Transverse colon (tissue), 4 donors: ENCODE results near the gene CNTNAP2.

Source experiments
- POLR2A ChIP-seq: fragments of 450-650 bp; IDR thresholded peaks from one replicate; pipeline ENCODE4 v1.6.1; 2016; ENCODE audit warnings: antibody characterized with exemption, mild to moderate bottlenecking, moderate library complexity
- POLR2AphosphoS5 ChIP-seq, 3 donors: sonication (generic); formaldehyde crosslinking; IDR thresholded peaks; one replicate each; pipeline ENCODE4 v1.6.1; 2016; ENCODE audit warnings: antibody characterized with exemption in 3 of 3
- TF ChIP-seq, protein P1 (sequence below), 5 experiments: fragments of 200-600 bp in 3 of 5; fragments of 450-650 bp in 2 of 5; sonication (generic) in 3 of 5; IDR thresholded peaks; 1 replicate in 2 of 5; 2 replicates in 3 of 5; pipeline ENCODE4 v1.5.1; 2016 to 2017; ENCODE audit warnings: antibody characterized with exemption in 5 of 5, inconsistent platforms in 3 of 5, mild to moderate bottlenecking in 2 of 5, moderate library complexity in 1 of 5

DNA sequence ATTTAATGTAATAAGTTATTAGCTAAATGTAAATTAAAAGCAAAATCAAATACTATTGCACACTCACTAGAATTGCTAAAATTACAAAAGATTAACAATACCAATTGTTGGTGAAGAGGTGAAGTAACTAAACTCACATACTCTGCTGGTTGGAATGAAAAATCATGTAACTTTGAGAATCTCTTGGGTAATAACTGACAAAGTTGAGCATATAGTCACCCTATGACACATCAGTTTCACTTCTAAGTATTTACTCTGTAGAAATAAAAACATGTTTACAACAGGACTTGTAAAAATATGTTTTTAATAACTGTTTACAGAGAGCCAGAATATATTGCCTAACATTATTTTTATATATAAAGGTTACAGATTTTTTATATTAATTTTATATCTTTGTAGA lies 33.6 kb downstream of the CNTNAP2 start:
- TF ChIP-seq, protein P1, sequence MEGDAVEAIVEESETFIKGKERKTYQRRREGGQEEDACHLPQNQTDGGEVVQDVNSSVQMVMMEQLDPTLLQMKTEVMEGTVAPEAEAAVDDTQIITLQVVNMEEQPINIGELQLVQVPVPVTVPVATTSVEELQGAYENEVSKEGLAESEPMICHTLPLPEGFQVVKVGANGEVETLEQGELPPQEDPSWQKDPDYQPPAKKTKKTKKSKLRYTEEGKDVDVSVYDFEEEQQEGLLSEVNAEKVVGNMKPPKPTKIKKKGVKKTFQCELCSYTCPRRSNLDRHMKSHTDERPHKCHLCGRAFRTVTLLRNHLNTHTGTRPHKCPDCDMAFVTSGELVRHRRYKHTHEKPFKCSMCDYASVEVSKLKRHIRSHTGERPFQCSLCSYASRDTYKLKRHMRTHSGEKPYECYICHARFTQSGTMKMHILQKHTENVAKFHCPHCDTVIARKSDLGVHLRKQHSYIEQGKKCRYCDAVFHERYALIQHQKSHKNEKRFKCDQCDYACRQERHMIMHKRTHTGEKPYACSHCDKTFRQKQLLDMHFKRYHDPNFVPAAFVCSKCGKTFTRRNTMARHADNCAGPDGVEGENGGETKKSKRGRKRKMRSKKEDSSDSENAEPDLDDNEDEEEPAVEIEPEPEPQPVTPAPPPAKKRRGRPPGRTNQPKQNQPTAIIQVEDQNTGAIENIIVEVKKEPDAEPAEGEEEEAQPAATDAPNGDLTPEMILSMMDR (IDR thresholded peaks at IDR 0.05): no peak
- no peak for TF ChIP-seq POLR2A
- no peak for TF ChIP-seq POLR2AphosphoS5 (IDR thresholded peaks at IDR 0.05)
